ENCODE results near the gene ZFP90. TPM values are rescaled to one million over a fixed set of nuclear protein-coding genes. Genes with fewer than 3 reads are reported as not detected.
A peak's percentile ranks its signal among the peaks of the same experiment; 100 is the strongest.

ZFP90 gene
- total and polyA plus RNA-seq, 8 donors, result 16.8 to 53.8 (median 46.5) TPM

DNA sequence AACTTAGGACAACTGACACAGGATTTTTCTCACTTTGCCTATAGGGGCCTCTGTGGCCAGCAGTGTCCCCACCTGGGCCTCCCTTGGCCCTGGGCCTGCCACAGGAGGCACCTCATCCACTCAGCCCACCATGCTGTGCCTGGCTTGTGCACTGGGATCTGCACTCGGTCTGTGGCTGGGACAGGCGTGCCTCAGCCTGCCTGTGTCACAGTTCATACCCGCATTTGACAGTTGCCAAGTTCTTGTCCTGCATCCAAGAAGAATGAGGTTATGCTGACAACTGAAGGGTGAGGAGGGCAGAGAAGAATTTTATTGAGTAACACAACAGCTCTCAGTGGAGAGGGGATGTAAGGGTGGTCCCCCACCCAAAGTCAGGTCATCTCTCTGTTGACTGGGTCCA, 36.0 kb downstream of the ZFP90 start:
- Histone ChIP-seq H3K4me1 (no peaks in the 10 kb centered on the region), H3K27ac (no peak overlapping the region), H3K9me3 (peaks cover 0 to 99% of the 10 kb centered on the region in 2 donors), H3K27me3 (no peaks in the 10 kb centered on the region), H3K36me3 (no peaks in the 10 kb centered on the region), H3K4me3 (no peak overlapping the region)
- TF ChIP-seq, protein P1, sequence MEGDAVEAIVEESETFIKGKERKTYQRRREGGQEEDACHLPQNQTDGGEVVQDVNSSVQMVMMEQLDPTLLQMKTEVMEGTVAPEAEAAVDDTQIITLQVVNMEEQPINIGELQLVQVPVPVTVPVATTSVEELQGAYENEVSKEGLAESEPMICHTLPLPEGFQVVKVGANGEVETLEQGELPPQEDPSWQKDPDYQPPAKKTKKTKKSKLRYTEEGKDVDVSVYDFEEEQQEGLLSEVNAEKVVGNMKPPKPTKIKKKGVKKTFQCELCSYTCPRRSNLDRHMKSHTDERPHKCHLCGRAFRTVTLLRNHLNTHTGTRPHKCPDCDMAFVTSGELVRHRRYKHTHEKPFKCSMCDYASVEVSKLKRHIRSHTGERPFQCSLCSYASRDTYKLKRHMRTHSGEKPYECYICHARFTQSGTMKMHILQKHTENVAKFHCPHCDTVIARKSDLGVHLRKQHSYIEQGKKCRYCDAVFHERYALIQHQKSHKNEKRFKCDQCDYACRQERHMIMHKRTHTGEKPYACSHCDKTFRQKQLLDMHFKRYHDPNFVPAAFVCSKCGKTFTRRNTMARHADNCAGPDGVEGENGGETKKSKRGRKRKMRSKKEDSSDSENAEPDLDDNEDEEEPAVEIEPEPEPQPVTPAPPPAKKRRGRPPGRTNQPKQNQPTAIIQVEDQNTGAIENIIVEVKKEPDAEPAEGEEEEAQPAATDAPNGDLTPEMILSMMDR (IDR thresholded peaks at IDR 0.05), result no peak
- ATAC-seq, result no peak
- intact Hi-C loops (cut with DNase I), result no loop called here
- DNase-seq, result no peak

- ATAC-seq (no peak), DNase-seq (no peak)
- TF ChIP-seq, protein P1 (IDR thresholded peaks at IDR 0.05), result no peak
- no peaks in the 10 kb centered on the region for H3K36me3 ChIP-seq
- intact Hi-C loops (cut with DNase I), result no loop called here
- no peaks in the 10 kb centered on the region for H3K4me1 ChIP-seq
- H3K27me3 ChIP-seq, result no peaks in the 10 kb centered on the region
- peaks cover 0 to 99% of the 10 kb centered on the region in 2 donors for H3K9me3 ChIP-seq
- no peak overlapping the region for H3K27ac ChIP-seq
- H3K4me3 ChIP-seq, result no peak overlapping the region
Measured at GRCh38 chr16:68577352-68577853, 38.3 kb downstream of the ZFP90 start.

DNA sequence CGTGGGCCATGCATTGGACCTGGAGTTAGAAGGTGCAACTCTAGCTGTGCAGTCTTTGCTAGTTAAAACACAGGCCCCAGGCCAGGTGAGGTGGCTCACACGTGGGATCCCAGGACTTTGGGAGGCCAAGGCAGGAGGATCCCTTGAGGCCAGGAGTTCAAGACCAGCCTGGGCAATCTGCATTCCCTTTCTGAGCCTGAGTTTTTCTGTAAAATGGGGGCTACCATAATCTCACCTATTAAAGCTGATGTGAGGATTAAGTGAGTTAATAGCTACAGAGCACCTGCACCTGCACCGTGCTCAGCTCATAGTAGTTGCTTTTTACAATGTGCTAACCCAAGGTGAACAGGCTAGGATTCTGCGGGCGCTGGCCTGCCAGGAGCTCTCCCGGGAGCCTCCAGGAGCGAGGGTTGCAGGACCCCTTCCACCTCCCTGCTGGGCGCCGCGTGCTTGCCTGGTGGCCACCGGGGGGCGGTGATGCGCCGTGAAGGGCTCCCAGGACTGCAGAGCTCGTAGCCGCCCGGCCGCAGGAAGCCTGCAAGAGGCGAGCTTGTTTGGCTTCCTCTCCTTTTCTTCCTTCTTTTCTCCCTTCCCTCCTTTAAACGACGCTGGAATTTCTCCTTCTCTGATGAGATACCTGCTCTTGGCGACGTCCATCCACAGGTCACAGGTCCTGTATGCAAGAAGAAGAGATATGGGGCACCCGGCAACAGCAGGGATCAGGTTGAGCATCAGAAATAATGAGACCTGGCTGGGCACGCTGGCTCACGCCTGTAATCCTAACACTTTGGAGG, 51.3 kb downstream of the ZFP90 start:
- Histone ChIP-seq H3K9me3 (no peaks in the 10 kb centered on the region), H3K36me3 (no peaks in the 10 kb centered on the region), H3K27ac (no peak overlapping the region), H3K4me3 (no peak overlapping the region), H3K4me1 (no peaks in the 10 kb centered on the region), H3K27me3 (no peaks in the 10 kb centered on the region)
- TF ChIP-seq, protein P1 (IDR thresholded peaks at IDR 0.05), result peak; percentile 53 to 82
- peak; percentile 16 to 92 (median 55) for DNase-seq
- peak; percentile 100 for ATAC-seq
- intact Hi-C loops (cut with DNase I), result no loop called here

- no peak overlapping the region for H3K4me3 ChIP-seq
- H3K27me3 ChIP-seq, result no peaks in the 10 kb centered on the region
- intact Hi-C loops (cut with DNase I), result no loop called here
- H3K36me3 ChIP-seq, result no peaks in the 10 kb centered on the region
- H3K27ac ChIP-seq, result no peak overlapping the region
- DNase-seq, result no peak
- ATAC-seq, result no peak
- no peaks in the 10 kb centered on the region for H3K4me1 ChIP-seq
- TF ChIP-seq, protein P1 (IDR thresholded peaks at IDR 0.05), result peak in 1 of 2 donors; percentile 11
- no peaks in the 10 kb centered on the region for H3K9me3 ChIP-seq
Measured at GRCh38 chr16:68592466-68593337, 53.6 kb downstream of the ZFP90 start.

- Histone ChIP-seq H3K27me3 (no peaks in the 10 kb centered on the region), H3K27ac (no peak overlapping the region), H3K4me3 (no peak overlapping the region), H3K36me3 (no peaks in the 10 kb centered on the region), H3K4me1 (no peaks in the 10 kb centered on the region), H3K9me3 (no peaks in the 10 kb centered on the region)
- no peak for DNase-seq
- ATAC-seq, result no peak
- TF ChIP-seq, protein P1 (IDR thresholded peaks at IDR 0.05), result no peak
- intact Hi-C loops (cut with DNase I), result no loop called here
Measured at GRCh38 chr16:68596266-68596665, 57.2 kb downstream of the ZFP90 start.
